Measurements from ENCODE around the gene GGT6.

DNA sequence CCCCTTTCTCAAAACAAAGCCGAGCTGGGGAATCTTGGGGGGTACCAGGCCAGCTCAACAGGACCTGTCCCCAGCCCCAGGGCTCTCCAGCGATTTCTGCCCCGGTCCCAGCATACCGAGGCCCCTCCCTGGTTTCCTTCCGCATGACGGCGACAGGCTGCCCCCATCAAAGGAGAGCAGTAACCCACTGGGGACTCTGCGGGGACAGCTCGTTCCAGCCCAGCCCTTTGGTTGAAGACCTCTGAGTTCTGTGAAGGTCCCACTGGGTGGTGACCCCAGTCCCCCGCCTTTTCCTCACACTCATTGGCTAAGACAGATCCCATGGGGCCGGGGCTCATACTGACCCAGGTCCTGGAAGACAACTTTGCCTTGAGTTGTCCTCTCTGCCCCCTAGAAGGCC lies 28.0 kb upstream of the GGT6 start:
- TF ChIP-seq CTCF (IDR thresholded peaks at IDR 0.05; ENCODE audit: insufficient read depth, low read length) (no peak), GABPA (IDR thresholded peaks at IDR 0.05; ENCODE audit: low read depth) (no peak), POLR2AphosphoS5 (IDR thresholded peaks at IDR 0.05; ENCODE audit: low read depth) (no peak)
- TF ChIP-seq, protein P1, sequence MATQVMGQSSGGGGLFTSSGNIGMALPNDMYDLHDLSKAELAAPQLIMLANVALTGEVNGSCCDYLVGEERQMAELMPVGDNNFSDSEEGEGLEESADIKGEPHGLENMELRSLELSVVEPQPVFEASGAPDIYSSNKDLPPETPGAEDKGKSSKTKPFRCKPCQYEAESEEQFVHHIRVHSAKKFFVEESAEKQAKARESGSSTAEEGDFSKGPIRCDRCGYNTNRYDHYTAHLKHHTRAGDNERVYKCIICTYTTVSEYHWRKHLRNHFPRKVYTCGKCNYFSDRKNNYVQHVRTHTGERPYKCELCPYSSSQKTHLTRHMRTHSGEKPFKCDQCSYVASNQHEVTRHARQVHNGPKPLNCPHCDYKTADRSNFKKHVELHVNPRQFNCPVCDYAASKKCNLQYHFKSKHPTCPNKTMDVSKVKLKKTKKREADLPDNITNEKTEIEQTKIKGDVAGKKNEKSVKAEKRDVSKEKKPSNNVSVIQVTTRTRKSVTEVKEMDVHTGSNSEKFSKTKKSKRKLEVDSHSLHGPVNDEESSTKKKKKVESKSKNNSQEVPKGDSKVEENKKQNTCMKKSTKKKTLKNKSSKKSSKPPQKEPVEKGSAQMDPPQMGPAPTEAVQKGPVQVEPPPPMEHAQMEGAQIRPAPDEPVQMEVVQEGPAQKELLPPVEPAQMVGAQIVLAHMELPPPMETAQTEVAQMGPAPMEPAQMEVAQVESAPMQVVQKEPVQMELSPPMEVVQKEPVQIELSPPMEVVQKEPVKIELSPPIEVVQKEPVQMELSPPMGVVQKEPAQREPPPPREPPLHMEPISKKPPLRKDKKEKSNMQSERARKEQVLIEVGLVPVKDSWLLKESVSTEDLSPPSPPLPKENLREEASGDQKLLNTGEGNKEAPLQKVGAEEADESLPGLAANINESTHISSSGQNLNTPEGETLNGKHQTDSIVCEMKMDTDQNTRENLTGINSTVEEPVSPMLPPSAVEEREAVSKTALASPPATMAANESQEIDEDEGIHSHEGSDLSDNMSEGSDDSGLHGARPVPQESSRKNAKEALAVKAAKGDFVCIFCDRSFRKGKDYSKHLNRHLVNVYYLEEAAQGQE (IDR thresholded peaks at IDR 0.05; ENCODE audit: insufficient replicate concordance, low read depth) = no peak

Measured in HL-60 (cell line).